Measurements from ENCODE around the gene SYCP2.

DNA sequence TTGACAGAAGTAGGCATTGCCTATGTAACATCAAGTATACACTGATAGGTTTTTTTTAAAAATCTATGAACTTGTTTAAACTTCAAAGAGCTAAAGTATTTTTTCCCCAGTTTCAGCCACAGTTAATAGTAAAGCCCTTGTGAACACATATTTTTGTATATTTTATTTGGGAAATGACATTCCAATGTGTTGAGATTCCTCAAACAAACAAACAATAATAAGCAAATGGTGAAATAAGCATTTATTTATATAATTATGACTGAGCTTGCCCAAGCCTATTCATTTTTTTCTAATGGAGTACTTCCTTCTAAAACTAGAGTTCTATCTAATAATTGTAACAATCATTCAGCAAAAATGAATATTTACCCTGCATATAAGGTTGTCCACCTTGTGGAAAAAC, 12.5 kb downstream of the SYCP2 start:
- TF ChIP-seq, protein P1, sequence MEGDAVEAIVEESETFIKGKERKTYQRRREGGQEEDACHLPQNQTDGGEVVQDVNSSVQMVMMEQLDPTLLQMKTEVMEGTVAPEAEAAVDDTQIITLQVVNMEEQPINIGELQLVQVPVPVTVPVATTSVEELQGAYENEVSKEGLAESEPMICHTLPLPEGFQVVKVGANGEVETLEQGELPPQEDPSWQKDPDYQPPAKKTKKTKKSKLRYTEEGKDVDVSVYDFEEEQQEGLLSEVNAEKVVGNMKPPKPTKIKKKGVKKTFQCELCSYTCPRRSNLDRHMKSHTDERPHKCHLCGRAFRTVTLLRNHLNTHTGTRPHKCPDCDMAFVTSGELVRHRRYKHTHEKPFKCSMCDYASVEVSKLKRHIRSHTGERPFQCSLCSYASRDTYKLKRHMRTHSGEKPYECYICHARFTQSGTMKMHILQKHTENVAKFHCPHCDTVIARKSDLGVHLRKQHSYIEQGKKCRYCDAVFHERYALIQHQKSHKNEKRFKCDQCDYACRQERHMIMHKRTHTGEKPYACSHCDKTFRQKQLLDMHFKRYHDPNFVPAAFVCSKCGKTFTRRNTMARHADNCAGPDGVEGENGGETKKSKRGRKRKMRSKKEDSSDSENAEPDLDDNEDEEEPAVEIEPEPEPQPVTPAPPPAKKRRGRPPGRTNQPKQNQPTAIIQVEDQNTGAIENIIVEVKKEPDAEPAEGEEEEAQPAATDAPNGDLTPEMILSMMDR (IDR thresholded peaks at IDR 0.05; ENCODE audit: low read depth, low read length): no peak
- no peak for TF ChIP-seq EZH2phosphoT487 (IDR thresholded peaks at IDR 0.05; ENCODE audit: low read depth)
